GF-D8 (cell line): Measurements from ENCODE around the gene DIP2C.

Source experiments
- DNase-seq: peaks from one replicate; lab custom pipeline; 2025; lab: John Stamatoyannopoulos, UW

The DIP2C gene

GRCh38 chr10:554182-554848, 135.2 kb downstream of the DIP2C start:
- no peak for DNase-seq

GRCh38 chr10:553233-553632, 136.2 kb downstream of the DIP2C start:
- DNase-seq = no peak

GRCh38 chr10:552679-553078, 136.8 kb downstream of the DIP2C start:
- DNase-seq = no peak

- no peak for DNase-seq
Measured at GRCh38 chr10:551373-552252, 137.9 kb downstream of the DIP2C start.

- DNase-seq = no peak
Measured at GRCh38 chr10:550665-551372, 138.6 kb downstream of the DIP2C start.

GRCh38 chr10:549391-549790, 140.1 kb downstream of the DIP2C start:
- no peak for DNase-seq

- DNase-seq = no peak
Measured at GRCh38 chr10:548238-548901, 141.1 kb downstream of the DIP2C start.

GRCh38 chr10:547591-548081, 141.8 kb downstream of the DIP2C start:
- DNase-seq = no peak

- no peak for DNase-seq
Measured at GRCh38 chr10:546971-547590, 142.4 kb downstream of the DIP2C start.

GRCh38 chr10:546451-546850, 143.0 kb downstream of the DIP2C start:
- DNase-seq = no peak

- no peak for DNase-seq
Measured at GRCh38 chr10:543862-544822, 145.3 kb downstream of the DIP2C start.

GRCh38 chr10:543131-543530, 146.3 kb downstream of the DIP2C start:
- no peak for DNase-seq

GRCh38 chr10:541750-542371, 147.6 kb downstream of the DIP2C start:
- no peak for DNase-seq

- no peak for DNase-seq
Measured at GRCh38 chr10:541041-541440, 148.4 kb downstream of the DIP2C start.

GRCh38 chr10:538895-539294, 150.6 kb downstream of the DIP2C start:
- no peak for DNase-seq

GRCh38 chr10:536935-537334, 152.5 kb downstream of the DIP2C start:
- DNase-seq = no peak

- no peak for DNase-seq
Measured at GRCh38 chr10:536371-536925, 153.0 kb downstream of the DIP2C start.

- no peak for DNase-seq
Measured at GRCh38 chr10:535952-536351, 153.5 kb downstream of the DIP2C start.

- no peak for DNase-seq
Measured at GRCh38 chr10:535051-535450, 154.4 kb downstream of the DIP2C start.
